GM19372 (cell line): ENCODE measurements around the gene LTBP3.
A peak's percentile ranks its signal among the peaks of the same experiment; 100 is the strongest.
"Not testable (repeated sequence)": the region's sequence is repeated elsewhere in the genome, so short reads cannot be mapped to it uniquely, and the experiment has no call there.

Experiments used
- ATAC-seq: cut with Tn5 transposase; IDR thresholded peaks from one replicate; pipeline ENCODE4 v1.9.1; 2021; ENCODE audit warnings: mild to moderate bottlenecking, low read depth, moderate library complexity; ENCODE audit not compliant: unreplicated experiment

The LTBP3 gene

GRCh38 chr11:65538915-65539743 is 19.0 kb downstream of the LTBP3 start:
- ATAC-seq = no peak

GRCh38 chr11:65538232-65538914 is 19.8 kb downstream of the LTBP3 start:
- ATAC-seq = no peak

GRCh38 chr11:65537620-65538231 is 20.4 kb downstream of the LTBP3 start:
- ATAC-seq = no peak

GRCh38 chr11:65537296-65537597 is 20.9 kb downstream of the LTBP3 start:
- no peak for ATAC-seq

GRCh38 chr11:65536412-65537295 is 21.5 kb downstream of the LTBP3 start:
- no peak for ATAC-seq

GRCh38 chr11:65535102-65535501 is 23.1 kb downstream of the LTBP3 start:
- no peak for ATAC-seq

- ATAC-seq = no peak
Measured at GRCh38 chr11:65532388-65533064, 25.6 kb downstream of the LTBP3 start.

GRCh38 chr11:65530157-65530496 is 28.0 kb downstream of the LTBP3 start:
- ATAC-seq = no peak

- ATAC-seq = no peak
Measured at GRCh38 chr11:65529475-65530156, 28.5 kb downstream of the LTBP3 start.

- no peak for ATAC-seq
Measured at GRCh38 chr11:65528819-65529350, 29.3 kb downstream of the LTBP3 start.

- no peak for ATAC-seq
Measured at GRCh38 chr11:65526744-65527143, 31.4 kb downstream of the LTBP3 start.

GRCh38 chr11:65525546-65526480 is 32.3 kb downstream of the LTBP3 start:
- ATAC-seq = no peak

GRCh38 chr11:65524741-65525545 is 33.2 kb downstream of the LTBP3 start, which contains the start of gene SCYL1:
SCYL1 (plus strand) TSS chr11:65525083; CDS start chr11:65525154, 71 bp downstream.
- ATAC-seq = peak; percentile 69

- no peak for ATAC-seq
Measured at GRCh38 chr11:65524014-65524740, 34.0 kb downstream of the LTBP3 start.

GRCh38 chr11:65523631-65523968 is 34.6 kb downstream of the LTBP3 start:
- not testable (repeated sequence) for ATAC-seq

GRCh38 chr11:65522718-65523630 is 35.2 kb downstream of the LTBP3 start:
- not testable (repeated sequence) for ATAC-seq
